ENCODE data around the gene MYH10. TPM values are rescaled to one million over a fixed set of nuclear protein-coding genes. Genes with fewer than 3 reads are reported as not detected.

MYH10 gene
- total RNA-seq, 5 donors from 2014 or later (not counting 1 experiment from before 2014, with no cell fraction given): 1.3 to 2.8 (median 2.1) TPM

DNA sequence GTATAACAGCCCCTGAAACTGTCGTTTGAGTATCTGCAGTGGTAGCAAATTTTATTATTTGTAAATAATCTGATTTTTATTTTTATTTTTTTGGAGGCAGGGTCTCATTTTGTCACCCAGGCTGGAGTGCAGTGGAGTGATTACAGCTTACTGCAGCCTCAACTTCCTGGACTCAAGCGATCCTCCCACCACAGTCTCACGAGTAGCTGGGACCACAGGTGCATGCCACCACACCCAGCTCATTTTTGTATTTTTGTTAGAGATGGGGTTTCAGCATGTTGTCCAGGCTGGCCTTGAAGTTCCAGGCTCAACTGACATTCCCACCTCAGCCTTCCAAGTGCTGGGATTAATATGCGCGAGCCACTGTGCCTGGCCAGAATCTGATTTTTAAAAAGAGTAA lies 192.1 kb downstream of the MYH10 start:
- Mint-ChIP-seq H3K36me3 (peaks cover 5% of the 10 kb centered on the region), H3K4me3 (peak overlapping the region in 2 of 3 donors; percentile 96 to 98), H3K27me3 (no peaks in the 10 kb centered on the region), H3K4me1 (peaks cover 67 to 69% (median 67%) of the 10 kb centered on the region in 3 donors), H3K9me3 (no peaks in the 10 kb centered on the region), H3K27ac (peak overlapping the region in 1 of 2 donors; percentile 74)
- peak overlapping the region; percentile 10 for H3K27ac ChIP-seq (ENCODE audit: low read length)
- peaks cover 22 to 37% of the 10 kb centered on the region in 2 experiments for H3K4me1 ChIP-seq (ENCODE audit: control insufficient read depth in 1 of 2, extremely low read depth in 1 of 2, insufficient read depth in 2 of 2, low read length in 2 of 2)
- ChIA-PET POLR2A (interaction anchor here (0.6 to 2.5 kb wide), 4 partner anchors 8 to 191 kb away, joined by 4 to 12 read pairs (median 6); partner anchors contain the start of gene CTC1 (in 1 of the 2)), CTCF (interaction anchor here (0.6 to 1.1 kb wide), 2 partner anchors 28 to 47 kb away, joined by 3 to 4 read pairs; no protein-coding TSS in a partner anchor)
- no CpG with 5 or more reads among the region's 5 CpGs for WGBS (ENCODE audit: insufficient coverage)
- peaks cover 0 to 15% of the 10 kb centered on the region in 2 donors for H3K36me3 ChIP-seq (ENCODE audit: control insufficient read depth in 2 of 2, extremely low read depth in 1 of 2, insufficient read depth in 1 of 2, low read length in 1 of 2)
- H3K9me3 ChIP-seq: no peaks in the 10 kb centered on the region
- DNase-seq: peak in 2 of 35 experiments; percentile 15 to 22
- no peak overlapping the region for H3K4me3 ChIP-seq (ENCODE audit: control insufficient read depth in 1 of 2, extremely low read depth in 1 of 2, low read length in 1 of 2)
- ATAC-seq (replicated peaks in 1 of 4): no peak
- no peaks in the 10 kb centered on the region for H3K27me3 ChIP-seq (replicated peaks in 1 of 2; ENCODE audit: control insufficient read depth in 2 of 2, extremely low read depth in 1 of 2, insufficient read depth in 2 of 2, low read length in 1 of 2)

- peaks cover 18 to 29% of the 10 kb centered on the region in 2 experiments for H3K4me1 ChIP-seq (ENCODE audit: control insufficient read depth in 1 of 2, extremely low read depth in 1 of 2, insufficient read depth in 2 of 2, low read length in 2 of 2)
- ChIA-PET POLR2A (interaction anchor here (1.0 to 2.5 kb wide), 3 partner anchors 10 to 16 kb away, joined by 3 to 12 read pairs (median 4); no protein-coding TSS in a partner anchor), CTCF (interaction anchor here in 1 of 2 donors (0.7 to 1.4 kb wide), 6 partner anchors 27 to 1401 kb away, joined by 3 to 14 read pairs (median 3); partner anchors contain the start of genes SLC16A13 and WRAP53)
- no peak for DNase-seq
- peaks cover 54 to 57% (median 54%) of the 10 kb centered on the region in 3 donors for H3K4me1 Mint-ChIP-seq
- ATAC-seq (replicated peaks in 1 of 4): no peak
- no CpG with 5 or more reads among the region's 5 CpGs for whole genome bisulfite sequencing (ENCODE audit: insufficient coverage)
- H3K9me3 Mint-ChIP-seq: no peaks in the 10 kb centered on the region
- H3K27me3 ChIP-seq (replicated peaks in 1 of 2; ENCODE audit: control insufficient read depth in 2 of 2, extremely low read depth in 1 of 2, insufficient read depth in 2 of 2, low read length in 1 of 2): no peaks in the 10 kb centered on the region
- H3K27me3 Mint-ChIP-seq: no peaks in the 10 kb centered on the region
- peak overlapping the region; percentile 94 to 98 for H3K27ac Mint-ChIP-seq
- H3K4me3 Mint-ChIP-seq: peak overlapping the region; percentile 93 to 98 (median 96)
- peak overlapping the region; percentile 78 to 98 for H3K4me3 ChIP-seq (ENCODE audit: control insufficient read depth in 1 of 2, extremely low read depth in 1 of 2, low read length in 1 of 2)
- no peaks in the 10 kb centered on the region for H3K36me3 Mint-ChIP-seq
- H3K9me3 ChIP-seq: no peaks in the 10 kb centered on the region
- H3K36me3 ChIP-seq (ENCODE audit: control insufficient read depth in 2 of 2, extremely low read depth in 1 of 2, insufficient read depth in 1 of 2, low read length in 1 of 2): peaks cover 0 to 15% of the 10 kb centered on the region in 2 donors
- peak overlapping the region; percentile 94 for H3K27ac ChIP-seq (ENCODE audit: low read length)
Measured at GRCh38 chr17:8436844-8437171, 193.7 kb downstream of the MYH10 start.

DNA sequence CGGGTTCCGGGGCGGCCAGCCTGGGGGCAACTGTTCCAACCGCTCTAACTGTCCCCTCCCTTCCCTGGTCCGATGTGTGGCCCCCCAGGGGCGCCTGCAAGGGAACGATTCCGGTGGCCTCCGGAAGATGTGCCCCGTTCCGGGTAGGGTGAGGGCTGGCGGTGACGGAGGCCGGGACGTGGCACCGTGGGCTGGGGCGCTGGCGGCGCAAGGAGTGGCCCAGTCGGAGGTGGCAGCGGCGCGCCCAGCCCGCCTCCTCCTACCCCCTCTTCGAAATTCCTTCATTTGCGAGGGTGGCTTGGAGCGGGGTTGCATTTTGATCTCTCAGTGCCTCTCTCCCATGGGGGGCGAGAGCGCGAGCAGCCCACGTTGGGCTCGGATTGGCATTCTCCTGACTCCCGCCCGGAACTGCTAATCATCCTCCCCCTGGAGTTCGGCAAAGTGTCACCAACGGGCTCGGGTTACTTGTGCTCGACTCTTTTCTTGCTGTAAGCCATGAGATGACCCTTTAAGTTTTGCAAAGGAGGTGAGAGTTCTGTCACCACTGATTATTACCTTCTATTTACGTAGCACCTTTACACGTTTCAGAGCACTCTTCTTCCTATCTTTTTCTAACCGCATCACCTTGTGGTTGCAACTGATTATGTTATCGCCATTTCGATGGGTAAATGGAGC lies 194.2 kb downstream of the MYH10 start:
- Histone ChIP-seq H3K36me3 (ENCODE audit: control insufficient read depth in 2 of 2, extremely low read depth in 1 of 2, insufficient read depth in 1 of 2, low read length in 1 of 2) (peaks cover 0 to 15% of the 10 kb centered on the region in 2 donors), H3K4me3 (ENCODE audit: control insufficient read depth in 1 of 2, extremely low read depth in 1 of 2, low read length in 1 of 2) (peak overlapping the region; percentile 78 to 98), H3K4me1 (ENCODE audit: control insufficient read depth in 1 of 2, extremely low read depth in 1 of 2, insufficient read depth in 2 of 2, low read length in 2 of 2) (peaks cover 16 to 25% of the 10 kb centered on the region in 2 experiments), H3K27ac (ENCODE audit: low read length) (peak overlapping the region; percentile 94), H3K9me3 (no peaks in the 10 kb centered on the region), H3K27me3 (replicated peaks in 1 of 2; ENCODE audit: control insufficient read depth in 2 of 2, extremely low read depth in 1 of 2, insufficient read depth in 2 of 2, low read length in 1 of 2) (no peaks in the 10 kb centered on the region)
- ATAC-seq (replicated peaks in 1 of 4) (peak; percentile 52 to 74 (median 72)), DNase-seq (peak in 29 of 35 experiments; percentile 7 to 72 (median 46))
- Mint-ChIP-seq H3K27me3 (no peaks in the 10 kb centered on the region), H3K36me3 (no peaks in the 10 kb centered on the region), H3K4me1 (peaks cover 49 to 52% (median 49%) of the 10 kb centered on the region in 3 donors), H3K9me3 (no peaks in the 10 kb centered on the region), H3K4me3 (peak overlapping the region; percentile 93 to 98 (median 96)), H3K27ac (peak overlapping the region; percentile 94 to 98)
- CTCF ChIA-PET: interaction anchor here in 1 of 2 donors (0.6 to 1.6 kb wide), 11 partner anchors 26 to 1400 kb away, joined by 3 to 14 read pairs (median 3); partner anchors contain the start of genes SLC16A13 and WRAP53
- POLR2A ChIA-PET: interaction anchor here (0.6 to 2.5 kb wide), 5 partner anchors 10 to 142 kb away, joined by 3 to 12 read pairs (median 4); no protein-coding TSS in a partner anchor
- under 1% methylated on average over 27 of the region's 43 CpGs for WGBS (ENCODE audit: insufficient coverage)

- ChIA-PET CTCF (interaction anchor here in 1 of 2 donors (0.6 to 1.6 kb wide), 7 partner anchors 25 to 316 kb away, joined by 3 to 8 read pairs (median 3); no protein-coding TSS in a partner anchor), POLR2A (interaction anchor here in 1 of 2 donors (0.6 to 0.7 kb wide), 2 partner anchors 48 to 141 kb away, joined by 3 to 7 read pairs; no protein-coding TSS in a partner anchor)
- peak within 1 kb of the TSS; percentile 94 to 98 for H3K27ac Mint-ChIP-seq
- Histone ChIP-seq H3K36me3 (ENCODE audit: control insufficient read depth in 2 of 2, extremely low read depth in 1 of 2, insufficient read depth in 1 of 2, low read length in 1 of 2) (peaks cover 0 to 15% of the 10 kb centered on the region in 2 donors), H3K27me3 (replicated peaks in 1 of 2; ENCODE audit: control insufficient read depth in 2 of 2, extremely low read depth in 1 of 2, insufficient read depth in 2 of 2, low read length in 1 of 2) (no peaks in the 10 kb centered on the region), H3K27ac (ENCODE audit: low read length) (peak within 1 kb of the TSS; percentile 94), H3K9me3 (no peaks in the 10 kb centered on the region), H3K4me1 (ENCODE audit: control insufficient read depth in 1 of 2, extremely low read depth in 1 of 2, insufficient read depth in 2 of 2, low read length in 2 of 2) (peaks cover 14 to 25% of the 10 kb centered on the region in 2 experiments), H3K4me3 (ENCODE audit: control insufficient read depth in 1 of 2, extremely low read depth in 1 of 2, low read length in 1 of 2) (peak within 1 kb of the TSS; percentile 78 to 98)
- H3K27me3 Mint-ChIP-seq: no peaks in the 10 kb centered on the region
- ATAC-seq (replicated peaks in 1 of 4) (peak; percentile 95 to 96 (median 95)), DNase-seq (peak; percentile 97 to 100 (median 99))
- H3K4me1 Mint-ChIP-seq: peaks cover 41 to 44% (median 41%) of the 10 kb centered on the region in 3 donors
- no peaks in the 10 kb centered on the region for H3K9me3 Mint-ChIP-seq
- H3K4me3 Mint-ChIP-seq: peak within 1 kb of the TSS; percentile 93 to 98 (median 96)
- no peaks in the 10 kb centered on the region for H3K36me3 Mint-ChIP-seq
- WGBS (ENCODE audit: insufficient coverage): 0% methylated on average over 64 of the region's 68 CpGs
Measured at GRCh38 chr17:8435245-8436168, 195.0 kb downstream of the MYH10 start, which contains the start of gene NDEL1. TSS of gene NDEL1 (plus strand) at chr17:8435884. CDS start at chr17:8444272, 8,388 bp downstream.

DNA sequence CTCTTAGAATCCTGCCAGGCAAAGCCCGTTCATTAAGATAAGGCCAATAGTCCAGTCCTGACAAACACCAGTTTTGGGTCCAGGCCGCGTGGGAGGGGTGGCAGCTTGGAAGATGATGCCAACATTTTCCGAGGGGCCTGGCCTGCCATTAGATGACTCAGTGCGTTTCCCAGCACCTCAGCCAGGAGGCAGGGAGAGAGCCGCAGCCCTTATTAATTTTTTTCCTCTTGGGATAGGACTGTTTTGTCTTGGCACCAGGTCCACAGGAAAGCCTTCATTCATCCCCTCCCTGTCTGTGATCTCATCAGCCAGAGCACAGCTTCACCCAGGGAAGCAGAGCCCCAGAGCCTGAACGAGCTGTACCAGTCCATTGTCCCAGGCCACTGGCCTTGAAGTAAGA lies 199.6 kb downstream of the MYH10 start:
- DNase-seq (no peak), ATAC-seq (replicated peaks in 1 of 4) (no peak)
- no peaks in the 10 kb centered on the region for H3K9me3 ChIP-seq
- Mint-ChIP-seq H3K9me3 (no peaks in the 10 kb centered on the region), H3K36me3 (no peaks in the 10 kb centered on the region), H3K27me3 (peaks cover 0 to 5% of the 10 kb centered on the region in 2 donors), H3K4me3 (no peak overlapping the region), H3K4me1 (peaks cover 0 to 7% (median 6%) of the 10 kb centered on the region in 3 donors), H3K27ac (no peak overlapping the region)
- peaks cover 0 to 4% of the 10 kb centered on the region in 2 experiments for H3K4me1 ChIP-seq (ENCODE audit: control insufficient read depth in 1 of 2, extremely low read depth in 1 of 2, insufficient read depth in 2 of 2, low read length in 2 of 2)
- WGBS (ENCODE audit: insufficient coverage): 82% methylated on average over 7 of the region's 7 CpGs
- H3K4me3 ChIP-seq (ENCODE audit: control insufficient read depth in 1 of 2, extremely low read depth in 1 of 2, low read length in 1 of 2): no peak overlapping the region
- H3K36me3 ChIP-seq (ENCODE audit: control insufficient read depth in 2 of 2, extremely low read depth in 1 of 2, insufficient read depth in 1 of 2, low read length in 1 of 2): no peaks in the 10 kb centered on the region
- ChIA-PET CTCF (no interaction called here), POLR2A (interaction anchor here in 1 of 2 donors (0.6 kb wide), 1 partner anchor 208 kb away, joined by 4 read pairs; no protein-coding TSS in a partner anchor)
- no peak overlapping the region for H3K27ac ChIP-seq (ENCODE audit: low read length)
- no peaks in the 10 kb centered on the region for H3K27me3 ChIP-seq (replicated peaks in 1 of 2; ENCODE audit: control insufficient read depth in 2 of 2, extremely low read depth in 1 of 2, insufficient read depth in 2 of 2, low read length in 1 of 2)
